DOHH2 (cell line): ENCODE measurements around the gene PRELID2.

ENCODE experiments used
- CTCF ChIP-seq: fragments of 200-600 bp; sonication (generic); IDR thresholded peaks from one replicate; pipeline ENCODE4 v1.5.1; 2014; ENCODE audit warnings: antibody characterized with exemption, mild to moderate bottlenecking, low read depth, low read length; ENCODE audit not compliant: poor library complexity, severe bottlenecking
- EZH2phosphoT487 ChIP-seq: fragments of 200-600 bp; sonication (generic); IDR thresholded peaks from 2 replicates; pipeline ENCODE4 v1.6.1; 2017; ENCODE audit warnings: borderline replicate concordance, mild to moderate bottlenecking, antibody characterized with exemption, low read length, moderate library complexity, mixed read lengths

- TF ChIP-seq CTCF = no peak
- TF ChIP-seq EZH2phosphoT487 = no peak
Measured at GRCh38 chr5:145796318-145796717, 38.8 kb downstream of the PRELID2 start.
